Ascending aorta (tissue), 2 donors: ENCODE measurements around the gene PUM1. TPM values are rescaled to one million over a fixed set of nuclear protein-coding genes. Genes with fewer than 3 reads are reported as not detected.

Experiments
- DNase-seq, 2 donors: peaks; one replicate each; pipeline ENCODE4 v3.0.0-alpha.2; 2019; ENCODE audit warnings: low spot score in 2 of 2
- H3K27ac ChIP-seq, 2 donors: fragments of 200-600 bp; sonication (generic); one replicate each; pipeline ENCODE4 v1.5.1; 2016 to 2017; ENCODE audit warnings: mild to moderate bottlenecking in 1 of 2
- H3K27me3 ChIP-seq: fragments of 200-600 bp; sonication (generic); one replicate; pipeline ENCODE4 v1.5.1; 2017
- H3K36me3 ChIP-seq, 2 donors: fragments of 200-600 bp; sonication (generic); one replicate each; pipeline ENCODE4 v1.5.1; 2016
- H3K4me1 ChIP-seq, 2 donors: fragments of 200-600 bp; sonication (generic); one replicate each; pipeline ENCODE4 v1.5.1; 2016 to 2017; ENCODE audit warnings: mild to moderate bottlenecking in 1 of 2
- H3K4me3 ChIP-seq, 2 donors: fragments of 200-600 bp; sonication (generic); one replicate each; pipeline ENCODE4 v1.5.1; 2016 to 2017; ENCODE audit warnings: mild to moderate bottlenecking in 1 of 2
- H3K9me3 ChIP-seq, 2 donors: fragments of 200-600 bp; sonication (generic); one replicate each; pipeline ENCODE4 v1.5.1; 2016
- CTCF ChIP-seq, 3 experiments: fragments of 200-600 bp in 2 of 3; fragments of 450-650 bp in 1 of 3; sonication (generic) in 2 of 3; IDR thresholded peaks; one replicate each; pipeline ENCODE4 v1.5.1; 2016 to 2019; ENCODE audit warnings: antibody characterized with exemption in 3 of 3, mild to moderate bottlenecking in 1 of 3, moderate library complexity in 1 of 3
- intact Hi-C: fragments of 100-400 bp; cut with DNase I; formaldehyde crosslinking; loops from one replicate; pipeline ENCODE4 v1.15.1; 2023
- total RNA-seq: library from RNA; depleted of rRNA; stranded (reverse); fragments of >200 nt; gene quantifications from one replicate; pipeline ENCODE4 v1.1.0, GENCODE V29; 2016

Gene PUM1
- total RNA-seq, 1 donor from 2014 or later, result 52.3 TPM

GRCh38 chr1:30930631-30931173, 134.8 kb downstream of the PUM1 start:
- intact Hi-C loops, result no loop called here
- Histone ChIP-seq H3K27ac (no peak overlapping the region), H3K9me3 (no peaks in the 10 kb centered on the region), H3K27me3 (no peaks in the 10 kb centered on the region), H3K4me1 (no peaks in the 10 kb centered on the region), H3K36me3 (peaks cover 24 to 33% of the 10 kb centered on the region in 2 donors), H3K4me3 (no peak overlapping the region)
- no peak for DNase-seq
- no peak for TF ChIP-seq CTCF (IDR thresholded peaks at IDR 0.05)

GRCh38 chr1:30929944-30930525, 135.5 kb downstream of the PUM1 start:
- Histone ChIP-seq H3K27me3 (no peaks in the 10 kb centered on the region), H3K4me1 (no peaks in the 10 kb centered on the region), H3K9me3 (no peaks in the 10 kb centered on the region), H3K36me3 (peaks cover 20 to 29% of the 10 kb centered on the region in 2 donors), H3K27ac (no peak overlapping the region), H3K4me3 (no peak overlapping the region)
- intact Hi-C loops, result loop anchor here (1.0 kb wide), 1 partner anchor 148 kb away; no protein-coding TSS in a partner anchor
- no peak for DNase-seq
- TF ChIP-seq CTCF (IDR thresholded peaks at IDR 0.05), result no peak

- Histone ChIP-seq H3K36me3 (peaks cover 13 to 22% of the 10 kb centered on the region in 2 donors), H3K27ac (no peak overlapping the region), H3K9me3 (no peaks in the 10 kb centered on the region), H3K4me3 (no peak overlapping the region), H3K4me1 (no peaks in the 10 kb centered on the region), H3K27me3 (no peaks in the 10 kb centered on the region)
- intact Hi-C loops, result loop anchor here (1.0 kb wide), 1 partner anchor 147 kb away; no protein-coding TSS in a partner anchor
- no peak for DNase-seq
- TF ChIP-seq CTCF (IDR thresholded peaks at IDR 0.05), result peak; percentile 53 to 78 (median 57)
Measured at GRCh38 chr1:30929135-30929889, 136.2 kb downstream of the PUM1 start.

GRCh38 chr1:30928789-30929134, 136.8 kb downstream of the PUM1 start:
- Histone ChIP-seq H3K27ac (no peak overlapping the region), H3K4me1 (no peaks in the 10 kb centered on the region), H3K4me3 (no peak overlapping the region), H3K36me3 (peaks cover 8 to 17% of the 10 kb centered on the region in 2 donors), H3K27me3 (no peaks in the 10 kb centered on the region), H3K9me3 (no peaks in the 10 kb centered on the region)
- intact Hi-C loops, result loop anchor here (1.0 kb wide), 1 partner anchor 146 kb away; no protein-coding TSS in a partner anchor
- TF ChIP-seq CTCF (IDR thresholded peaks at IDR 0.05), result no peak
- no peak for DNase-seq

- Histone ChIP-seq H3K9me3 (no peaks in the 10 kb centered on the region), H3K27ac (no peak overlapping the region), H3K4me3 (no peak overlapping the region), H3K36me3 (peaks cover 5 to 11% of the 10 kb centered on the region in 2 donors), H3K27me3 (no peaks in the 10 kb centered on the region), H3K4me1 (no peaks in the 10 kb centered on the region)
- DNase-seq, result no peak
- TF ChIP-seq CTCF (IDR thresholded peaks at IDR 0.05), result no peak
- intact Hi-C loops, result no loop called here
Measured at GRCh38 chr1:30928171-30928570, 137.3 kb downstream of the PUM1 start.
